Stomach (tissue), 4 donors: ENCODE data around the gene SH3PXD2A.

Experiments
- CTCF ChIP-seq, 7 experiments: fragments of 450-650 bp in 4 of 7; fragments of 200-600 bp in 3 of 7; sonication (generic) in 3 of 7; IDR thresholded peaks; one replicate each; pipeline ENCODE4 v1.5.1; 2016 to 2019; ENCODE audit warnings: antibody characterized with exemption in 7 of 7, control low read depth in 2 of 7, mild to moderate bottlenecking in 1 of 7
- EP300 ChIP-seq: sonication (generic); formaldehyde crosslinking; IDR thresholded peaks from one replicate; pipeline ENCODE4 v1.6.1; 2017; ENCODE audit warnings: antibody characterized with exemption
- POLR2A ChIP-seq, 4 donors: fragments of 450-650 bp; IDR thresholded peaks; one replicate each; pipeline ENCODE4 v1.6.1; 2016; ENCODE audit warnings: antibody characterized with exemption in 4 of 4, control low read depth in 2 of 4, mild to moderate bottlenecking in 1 of 4, moderate library complexity in 1 of 4

- TF ChIP-seq CTCF (IDR thresholded peaks at IDR 0.05), result no peak
- TF ChIP-seq POLR2A (IDR thresholded peaks at IDR 0.05), result no peak
- TF ChIP-seq EP300, result no peak
Observed at GRCh38 chr10:103636492-103636891, 218.9 kb downstream of the SH3PXD2A start.
